ENCODE results near the gene DMXL1. TPM values are rescaled to one million over a fixed set of nuclear protein-coding genes. Genes with fewer than 3 reads are reported as not detected.
"Not testable (repeated sequence)": the region's sequence is repeated elsewhere in the genome, so short reads cannot be mapped to it uniquely, and the experiment has no call there.

Gene DMXL1
- total RNA-seq, 4 donors from 2014 or later, result 38.4 to 157 (median 48.2) TPM

GRCh38 chr5:119177226-119177625 lies 106.3 kb downstream of the DMXL1 start:
- no peaks in the 10 kb centered on the region for H3K4me1 ChIP-seq
- peaks cover 0 to 30% of the 10 kb centered on the region in 2 donors for H3K36me3 ChIP-seq
- H3K4me3 ChIP-seq, result no peak overlapping the region
- TF ChIP-seq CTCF (IDR thresholded peaks at IDR 0.05), result no peak
- no peak for TF ChIP-seq EP300 (IDR thresholded peaks at IDR 0.05)
- no peak for ATAC-seq
- WGBS, 2 donors (ENCODE audit: low coverage in 1 of 2), result 88 to 95% methylated on average over 3 of the region's 3 CpGs
- H3K27ac ChIP-seq, result no peak overlapping the region
- H3K27me3 ChIP-seq, result no peaks in the 10 kb centered on the region
- H3K9me3 ChIP-seq, result no peaks in the 10 kb centered on the region

- Histone ChIP-seq H3K27ac (no peak overlapping the region), H3K4me3 (no peak overlapping the region), H3K36me3 (peaks cover 0 to 22% of the 10 kb centered on the region in 2 donors), H3K9me3 (no peaks in the 10 kb centered on the region), H3K27me3 (no peaks in the 10 kb centered on the region), H3K4me1 (no peaks in the 10 kb centered on the region)
- ATAC-seq, result no peak
- WGBS, 2 donors (ENCODE audit: low coverage in 1 of 2), result 91 to 96% methylated on average over 2 of the region's 2 CpGs
- TF ChIP-seq EP300 (IDR thresholded peaks at IDR 0.05) (no peak), CTCF (IDR thresholded peaks at IDR 0.05) (no peak), POLR2A (IDR thresholded peaks at IDR 0.05) (no peak), POLR2AphosphoS5 (IDR thresholded peaks at IDR 0.05) (no peak)
These were observed 107.5 kb downstream of the DMXL1 start for GRCh38 chr5:119178435-119178834.

- WGBS, 2 donors (ENCODE audit: low coverage in 1 of 2), result 89 to 100% methylated on average over 1 of the region's 1 CpG
- Histone ChIP-seq H3K36me3 (peaks cover 0 to 27% of the 10 kb centered on the region in 2 donors), H3K4me1 (no peaks in the 10 kb centered on the region), H3K4me3 (no peak overlapping the region), H3K27ac (no peak overlapping the region), H3K27me3 (no peaks in the 10 kb centered on the region), H3K9me3 (no peaks in the 10 kb centered on the region)
- ATAC-seq, result no peak
- TF ChIP-seq POLR2A (IDR thresholded peaks at IDR 0.05), result no peak
- TF ChIP-seq POLR2AphosphoS5 (IDR thresholded peaks at IDR 0.05), result no peak
- no peak for TF ChIP-seq EP300 (IDR thresholded peaks at IDR 0.05)
- no peak for TF ChIP-seq CTCF (IDR thresholded peaks at IDR 0.05)
These were observed 109.2 kb downstream of the DMXL1 start for GRCh38 chr5:119179857-119180641.

- not testable (repeated sequence) for H3K27me3 ChIP-seq, H3K4me3 ChIP-seq, ATAC-seq, H3K27ac ChIP-seq, H3K4me1 ChIP-seq, H3K9me3 ChIP-seq
- peaks cover 4 to 24% of the 10 kb centered on the region in 2 donors for H3K36me3 ChIP-seq
- 45 to 54% methylated on average over 2 of the region's 2 CpGs for WGBS, 2 donors (ENCODE audit: low coverage in 1 of 2)
These were observed 114.6 kb downstream of the DMXL1 start for GRCh38 chr5:119185512-119185911.

GRCh38 chr5:119187776-119188529 lies 117.1 kb downstream of the DMXL1 start:
- ATAC-seq, result no peak
- Histone ChIP-seq H3K27ac (no peak overlapping the region), H3K4me3 (no peak overlapping the region), H3K9me3 (no peaks in the 10 kb centered on the region), H3K4me1 (no peaks in the 10 kb centered on the region), H3K27me3 (no peaks in the 10 kb centered on the region), H3K36me3 (peaks cover 4 to 39% of the 10 kb centered on the region in 2 donors)
- TF ChIP-seq POLR2AphosphoS5 (IDR thresholded peaks at IDR 0.05) (no peak), POLR2A (IDR thresholded peaks at IDR 0.05) (no peak), CTCF (IDR thresholded peaks at IDR 0.05) (no peak), EP300 (IDR thresholded peaks at IDR 0.05) (no peak)
- WGBS, 2 donors (ENCODE audit: low coverage in 1 of 2), result 76 to 90% methylated on average over 4 to 6 of the region's 7 CpGs

All from gastroesophageal sphincter (tissue), 4 donors.